ENCODE data around the gene GDF9.

GDF9 gene

GRCh38 chr5:132898094-132898493 is 31.8 kb upstream of the GDF9 start:
- no peak for TF ChIP-seq CTCF (conservative IDR thresholded peaks at IDR 0.05; ENCODE audit: low read depth, low read length)
- H3K4me3 ChIP-seq (ENCODE audit: low read depth, low read length) = no peak overlapping the region
- no peak for DNase-seq (ENCODE audit: low read depth)

- DNase-seq (ENCODE audit: low read depth) = no peak
- H3K4me3 ChIP-seq (ENCODE audit: low read depth, low read length) = no peak overlapping the region
- no peak for TF ChIP-seq CTCF (conservative IDR thresholded peaks at IDR 0.05; ENCODE audit: low read depth, low read length)
Measured at GRCh38 chr5:132896685-132897084, 30.4 kb upstream of the GDF9 start.

- peak; percentile 37 for DNase-seq (ENCODE audit: low read depth)
- TF ChIP-seq CTCF (conservative IDR thresholded peaks at IDR 0.05; ENCODE audit: low read depth, low read length) = no peak
- H3K4me3 ChIP-seq (ENCODE audit: low read depth, low read length) = no peak overlapping the region
Measured at GRCh38 chr5:132895719-132896305, 29.5 kb upstream of the GDF9 start.

- no peak overlapping the region for H3K4me3 ChIP-seq (ENCODE audit: low read depth, low read length)
- DNase-seq (ENCODE audit: low read depth) = no peak
- TF ChIP-seq CTCF (conservative IDR thresholded peaks at IDR 0.05; ENCODE audit: low read depth, low read length) = no peak
Measured at GRCh38 chr5:132890817-132891216, 24.5 kb upstream of the GDF9 start.

- no peak overlapping the region for H3K4me3 ChIP-seq (ENCODE audit: low read depth, low read length)
- TF ChIP-seq CTCF (conservative IDR thresholded peaks at IDR 0.05; ENCODE audit: low read depth, low read length) = no peak
- peak; percentile 62 for DNase-seq (ENCODE audit: low read depth)
Measured at GRCh38 chr5:132889501-132889900, 23.2 kb upstream of the GDF9 start.

GRCh38 chr5:132887283-132887682 is 21.0 kb upstream of the GDF9 start:
- H3K4me3 ChIP-seq (ENCODE audit: low read depth, low read length) = no peak overlapping the region
- no peak for TF ChIP-seq CTCF (conservative IDR thresholded peaks at IDR 0.05; ENCODE audit: low read depth, low read length)
- DNase-seq (ENCODE audit: low read depth) = peak; percentile 32

- DNase-seq (ENCODE audit: low read depth) = no peak
- no peak overlapping the region for H3K4me3 ChIP-seq (ENCODE audit: low read depth, low read length)
- no peak for TF ChIP-seq CTCF (conservative IDR thresholded peaks at IDR 0.05; ENCODE audit: low read depth, low read length)
Measured at GRCh38 chr5:132886064-132886823, 20.0 kb upstream of the GDF9 start.
